ENCODE results near the gene NCF2.

The NCF2 gene

DNA sequence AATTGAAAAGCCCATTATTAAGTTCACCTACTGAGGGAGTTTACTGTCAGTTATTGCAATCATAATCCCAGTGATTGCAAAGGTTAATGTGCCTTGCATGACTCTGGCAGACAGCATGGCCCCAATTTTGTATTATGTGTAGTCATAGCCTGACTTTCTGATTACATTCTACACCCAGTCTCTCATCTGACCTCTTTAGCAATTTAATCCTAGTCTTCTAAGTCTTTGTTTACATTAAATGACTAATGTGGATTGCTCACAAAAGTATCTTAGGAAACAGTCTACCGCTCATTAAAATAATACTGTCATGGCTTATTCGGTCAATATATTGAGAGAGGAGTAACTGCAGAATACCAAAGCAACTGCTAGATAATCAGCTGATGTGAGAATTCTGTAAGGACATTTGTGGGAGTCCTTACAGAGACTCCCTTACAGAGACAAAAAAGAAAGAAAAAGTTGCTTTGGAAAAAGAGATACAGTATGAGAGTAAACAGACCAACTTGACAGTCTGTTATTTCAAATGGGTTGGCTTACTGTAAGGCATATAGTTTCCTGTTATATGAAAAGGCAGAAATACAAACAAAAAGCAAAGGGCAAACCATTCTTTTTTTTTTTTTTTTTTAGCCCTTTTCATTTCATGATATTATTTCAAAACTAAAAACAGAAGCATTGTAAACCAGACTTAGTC lies 75.1 kb downstream of the NCF2 start:
- TF ChIP-seq, protein P1, sequence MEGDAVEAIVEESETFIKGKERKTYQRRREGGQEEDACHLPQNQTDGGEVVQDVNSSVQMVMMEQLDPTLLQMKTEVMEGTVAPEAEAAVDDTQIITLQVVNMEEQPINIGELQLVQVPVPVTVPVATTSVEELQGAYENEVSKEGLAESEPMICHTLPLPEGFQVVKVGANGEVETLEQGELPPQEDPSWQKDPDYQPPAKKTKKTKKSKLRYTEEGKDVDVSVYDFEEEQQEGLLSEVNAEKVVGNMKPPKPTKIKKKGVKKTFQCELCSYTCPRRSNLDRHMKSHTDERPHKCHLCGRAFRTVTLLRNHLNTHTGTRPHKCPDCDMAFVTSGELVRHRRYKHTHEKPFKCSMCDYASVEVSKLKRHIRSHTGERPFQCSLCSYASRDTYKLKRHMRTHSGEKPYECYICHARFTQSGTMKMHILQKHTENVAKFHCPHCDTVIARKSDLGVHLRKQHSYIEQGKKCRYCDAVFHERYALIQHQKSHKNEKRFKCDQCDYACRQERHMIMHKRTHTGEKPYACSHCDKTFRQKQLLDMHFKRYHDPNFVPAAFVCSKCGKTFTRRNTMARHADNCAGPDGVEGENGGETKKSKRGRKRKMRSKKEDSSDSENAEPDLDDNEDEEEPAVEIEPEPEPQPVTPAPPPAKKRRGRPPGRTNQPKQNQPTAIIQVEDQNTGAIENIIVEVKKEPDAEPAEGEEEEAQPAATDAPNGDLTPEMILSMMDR (IDR thresholded peaks at IDR 0.05; ENCODE audit: control extremely low read depth, extremely low read depth, low read depth, missing control alignments) = no peak
- POLR2A ChIA-PET = no interaction called here
- no peak for DNase-seq (ENCODE audit: extremely low spot score)
- CTCF ChIA-PET = interaction anchor here (2.4 kb wide), 1 partner anchor 11 kb away, joined by 4 read pairs; no protein-coding TSS in a partner anchor

DNA sequence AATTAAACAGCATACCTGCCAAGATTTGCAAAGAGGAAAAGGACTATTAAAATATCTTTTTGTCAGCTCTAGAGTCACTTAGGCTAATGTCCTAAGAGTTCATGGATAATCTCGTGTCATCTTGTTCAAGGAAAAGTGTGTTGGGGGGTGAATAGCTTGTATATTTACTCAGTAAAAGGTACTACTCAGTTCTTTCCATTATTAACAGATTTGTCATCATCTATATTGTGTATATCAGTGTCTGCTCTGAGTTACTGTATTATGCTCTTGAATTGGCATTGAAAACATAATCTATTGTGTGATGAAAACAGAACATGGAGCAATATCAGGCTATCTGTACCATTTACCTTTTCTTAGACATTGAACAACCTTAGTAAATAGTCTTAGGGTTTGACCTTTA lies 76.0 kb downstream of the NCF2 start:
- ChIA-PET CTCF (interaction anchor here (2.4 kb wide), 1 partner anchor 10 kb away, joined by 4 read pairs; no protein-coding TSS in a partner anchor), POLR2A (no interaction called here)
- DNase-seq (ENCODE audit: extremely low spot score) = no peak
- TF ChIP-seq, protein P1 (IDR thresholded peaks at IDR 0.05; ENCODE audit: control extremely low read depth, extremely low read depth, low read depth, missing control alignments) = no peak

DNA sequence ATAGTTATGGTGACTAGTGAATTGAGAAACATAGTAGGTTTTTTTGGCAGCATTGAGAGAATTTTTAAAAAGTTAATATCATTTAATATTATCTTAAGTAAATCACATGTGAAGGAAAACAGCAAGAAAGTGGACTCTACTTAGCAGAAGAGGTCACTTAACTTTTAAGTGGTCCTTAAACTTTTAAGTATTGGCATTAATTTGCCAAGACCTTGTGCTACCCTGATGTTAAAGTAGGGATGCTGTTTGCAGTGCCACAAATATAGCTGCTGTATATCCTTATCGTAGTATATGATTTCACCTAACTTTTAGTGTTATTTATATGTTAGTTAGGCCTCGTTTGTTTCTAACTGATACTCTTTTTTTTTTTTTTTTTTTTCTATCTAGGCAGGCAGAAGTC lies 77.8 kb downstream of the NCF2 start:
- TF ChIP-seq, protein P1 (IDR thresholded peaks at IDR 0.05; ENCODE audit: control extremely low read depth, extremely low read depth, low read depth, missing control alignments) = no peak
- CTCF ChIA-PET = interaction anchor here (1.0 kb wide), 1 partner anchor 28 kb away, joined by 3 read pairs; no protein-coding TSS in a partner anchor
- POLR2A ChIA-PET = no interaction called here
- DNase-seq (ENCODE audit: extremely low spot score) = no peak

DNA sequence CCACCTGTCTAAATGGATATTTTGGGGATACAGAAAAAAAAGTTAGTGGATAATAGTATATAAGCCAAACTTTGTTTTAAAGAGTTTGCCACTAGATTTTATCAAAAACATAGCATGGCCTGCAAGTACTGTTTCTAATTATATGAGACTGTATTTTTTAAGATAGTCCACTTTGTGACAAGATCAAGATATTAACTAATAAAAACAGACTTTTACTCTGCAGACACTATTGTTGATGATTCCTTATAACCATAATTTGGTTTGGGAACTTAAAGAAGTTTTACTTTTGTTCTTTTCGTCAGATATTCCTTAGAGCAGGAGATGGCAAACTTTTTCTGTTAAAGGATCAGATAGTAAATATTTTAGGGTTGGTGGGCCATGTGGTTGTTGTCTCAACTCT lies 81.6 kb downstream of the NCF2 start:
- TF ChIP-seq, protein P1 (IDR thresholded peaks at IDR 0.05; ENCODE audit: control extremely low read depth, extremely low read depth, low read depth, missing control alignments) = no peak
- DNase-seq (ENCODE audit: extremely low spot score) = no peak
- ChIA-PET CTCF (interaction anchor here (1.0 to 1.7 kb wide), 6 partner anchors 10 to 115 kb away, joined by 3 to 6 read pairs (median 5); no protein-coding TSS in a partner anchor), POLR2A (no interaction called here)

DNA sequence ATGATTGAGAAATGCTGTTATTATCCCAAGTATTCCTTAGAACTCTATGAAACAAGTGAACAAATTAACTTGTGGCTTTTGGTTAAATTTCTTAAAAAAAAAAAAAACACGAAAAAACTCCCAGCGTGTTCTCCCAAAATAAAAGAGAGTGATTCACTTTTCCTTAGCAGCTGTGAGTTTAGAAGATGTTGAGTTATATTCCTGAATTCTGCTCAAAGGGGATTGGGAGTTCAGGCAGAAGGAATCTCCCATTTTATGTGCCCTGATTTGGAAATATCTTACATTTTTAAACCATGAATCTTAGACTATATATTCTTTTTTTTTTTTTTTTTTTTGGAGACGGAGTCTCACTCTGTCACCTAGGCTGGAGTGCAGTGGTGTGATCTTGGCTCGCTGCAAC lies 83.7 kb downstream of the NCF2 start:
- POLR2A ChIA-PET = no interaction called here
- TF ChIP-seq, protein P1 (IDR thresholded peaks at IDR 0.05; ENCODE audit: control extremely low read depth, extremely low read depth, low read depth, missing control alignments) = no peak
- CTCF ChIA-PET = no interaction called here
- DNase-seq (ENCODE audit: extremely low spot score) = no peak
